HepG2 (cell line): ENCODE measurements around the gene RHBDL3. TPM values are rescaled to one million over a fixed set of nuclear protein-coding genes. Genes with fewer than 3 reads are reported as not detected.

Experiments used
- EZH2 ChIP-seq: conservative IDR thresholded peaks from 2 replicates; pipeline ENCODE4 v1.6.1; 2012; ENCODE audit warnings: mild to moderate bottlenecking, low read depth, low read length, moderate library complexity
- RBAK ChIP-seq: sonication (generic); formaldehyde crosslinking; IDR thresholded peaks from 2 replicates; pipeline ENCODE4 v1.5.1; 2020; ENCODE audit warnings: mild to moderate bottlenecking, missing genetic modification reagents
- REXO4 ChIP-seq: sonication (generic); formaldehyde crosslinking; IDR thresholded peaks from 2 replicates; pipeline ENCODE4 v1.8.0; 2022; ENCODE audit warnings: missing genetic modification reagents, mild to moderate bottlenecking, borderline replicate concordance
- ZNF121 ChIP-seq: sonication (generic); formaldehyde crosslinking; IDR thresholded peaks from 2 replicates; pipeline ENCODE4 v1.5.0; 2020; ENCODE audit warnings: mild to moderate bottlenecking, missing genetic modification reagents
- ZNF138 ChIP-seq: sonication (generic); formaldehyde crosslinking; IDR thresholded peaks from 2 replicates; pipeline ENCODE4 v1.5.0; 2020; ENCODE audit warnings: mild to moderate bottlenecking, low read depth, missing genetic modification reagents
- ZNF274 ChIP-seq: sonication (generic); formaldehyde crosslinking; IDR thresholded peaks from 2 replicates; pipeline ENCODE4 v1.5.1; 2020; ENCODE audit warnings: mild to moderate bottlenecking, missing genetic modification reagents
- ZNF292 ChIP-seq: sonication (generic); formaldehyde crosslinking; IDR thresholded peaks from 2 replicates; pipeline ENCODE4 v1.8.1; 2022; ENCODE audit warnings: mild to moderate bottlenecking, low read depth, missing genetic modification reagents, borderline replicate concordance
- ZNF30 ChIP-seq: sonication (generic); formaldehyde crosslinking; IDR thresholded peaks from 2 replicates; pipeline ENCODE4 v1.5.0; 2020; ENCODE audit warnings: mild to moderate bottlenecking, missing genetic modification reagents
- polyA plus RNA-seq, 8 experiments: library from polyadenylated mRNA; depleted of rRNA in 3 of 8; stranded (reverse) in 7 of 8; unstranded in 1 of 8; fragments of >200 nt; fragmentation: Illumina TruSeq in 4 of 8; extraction: Trizol in 4 of 8; gene quantifications; 2 replicates each; pipeline versions ENCODE4 v1.2.1 to v1.2.3, GENCODE V29; 2011 to 2016; ENCODE audit warnings: low read depth in 4 of 8, missing spikeins in 1 of 8, mixed read lengths in 1 of 8; ENCODE audit not compliant: insufficient read depth in 1 of 8
- total RNA-seq, 5 experiments: library from RNA; depleted of rRNA; stranded (reverse); fragments of >200 nt; fragmentation: Illumina TruSeq; extraction: Trizol; gene quantifications; 2 replicates each; pipeline ENCODE4 v1.2.3, GENCODE V29; 2016; ENCODE audit warnings: low read depth in 1 of 5
- TF ChIP-seq, protein P1 (sequence below): sonication (generic); formaldehyde crosslinking; IDR thresholded peaks from 2 replicates; pipeline ENCODE4 v1.5.1; 2020; ENCODE audit warnings: mild to moderate bottlenecking, missing genetic modification reagents, moderate library complexity
- TF ChIP-seq, protein P2 (sequence below): sonication (generic); formaldehyde crosslinking; IDR thresholded peaks from 2 replicates; pipeline ENCODE4 v1.8.0; 2022; ENCODE audit warnings: mild to moderate bottlenecking, missing genetic modification reagents, borderline replicate concordance
- TF ChIP-seq, protein P3 (sequence below): sonication (generic); formaldehyde crosslinking; IDR thresholded peaks from 2 replicates; pipeline ENCODE4 v1.8.1; 2022; ENCODE audit warnings: low read depth, mild to moderate bottlenecking, missing genetic modification reagents
- TF ChIP-seq, protein P4 (sequence below): sonication (generic); formaldehyde crosslinking; IDR thresholded peaks from 2 replicates; pipeline ENCODE4 v1.5.1; 2020; ENCODE audit warnings: missing genetic modification reagents, mild to moderate bottlenecking, borderline replicate concordance

RHBDL3 gene
- total and polyA plus RNA-seq, 2 of the 13 experiments (the other 11 are each of a cell fraction or from before 2014, with no cell fraction given) = 0.09 TPM; not detected in 1

DNA sequence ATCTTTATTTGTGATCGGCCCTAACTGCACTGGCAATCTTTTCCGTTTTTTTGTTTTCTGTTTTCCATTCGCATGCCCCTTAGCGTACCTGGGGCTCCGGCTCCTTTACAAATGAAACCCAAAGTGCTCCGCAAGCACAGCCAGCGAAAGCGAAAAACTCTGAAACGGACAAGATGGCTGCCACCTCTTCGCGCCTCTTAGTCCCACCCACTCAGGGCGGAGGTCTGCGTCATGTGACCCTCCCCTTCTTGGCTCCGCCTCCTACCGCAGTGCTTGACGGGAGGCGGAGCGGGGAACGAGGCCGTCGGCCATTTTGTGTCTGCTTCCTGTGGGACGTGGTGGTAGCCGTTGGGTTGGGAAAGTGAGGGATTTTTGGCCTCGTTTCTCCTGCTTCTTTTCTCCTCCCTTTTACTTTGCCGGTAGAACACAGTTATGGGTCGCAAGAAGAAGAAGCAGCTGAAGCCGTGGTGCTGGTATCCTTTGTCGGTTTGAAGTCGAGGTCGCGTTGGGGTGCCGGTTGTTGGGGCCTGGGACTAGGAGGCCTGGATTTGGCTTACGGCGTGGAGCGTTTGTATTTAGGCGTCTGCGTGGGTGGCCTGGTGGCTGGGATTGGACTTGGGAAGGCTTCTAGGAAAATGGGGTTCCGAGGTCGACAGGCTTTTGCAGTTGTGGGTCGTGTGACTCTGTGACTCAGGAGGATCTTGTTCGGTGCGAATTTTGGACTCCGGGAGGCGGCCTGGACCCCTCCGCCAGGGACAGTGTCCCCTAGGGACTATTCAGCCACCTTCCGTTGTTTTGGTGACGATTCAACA is 84.4 kb downstream of the RHBDL3 start, which contains the start of gene ZNF207 (continued):
- TF ChIP-seq, protein P1, sequence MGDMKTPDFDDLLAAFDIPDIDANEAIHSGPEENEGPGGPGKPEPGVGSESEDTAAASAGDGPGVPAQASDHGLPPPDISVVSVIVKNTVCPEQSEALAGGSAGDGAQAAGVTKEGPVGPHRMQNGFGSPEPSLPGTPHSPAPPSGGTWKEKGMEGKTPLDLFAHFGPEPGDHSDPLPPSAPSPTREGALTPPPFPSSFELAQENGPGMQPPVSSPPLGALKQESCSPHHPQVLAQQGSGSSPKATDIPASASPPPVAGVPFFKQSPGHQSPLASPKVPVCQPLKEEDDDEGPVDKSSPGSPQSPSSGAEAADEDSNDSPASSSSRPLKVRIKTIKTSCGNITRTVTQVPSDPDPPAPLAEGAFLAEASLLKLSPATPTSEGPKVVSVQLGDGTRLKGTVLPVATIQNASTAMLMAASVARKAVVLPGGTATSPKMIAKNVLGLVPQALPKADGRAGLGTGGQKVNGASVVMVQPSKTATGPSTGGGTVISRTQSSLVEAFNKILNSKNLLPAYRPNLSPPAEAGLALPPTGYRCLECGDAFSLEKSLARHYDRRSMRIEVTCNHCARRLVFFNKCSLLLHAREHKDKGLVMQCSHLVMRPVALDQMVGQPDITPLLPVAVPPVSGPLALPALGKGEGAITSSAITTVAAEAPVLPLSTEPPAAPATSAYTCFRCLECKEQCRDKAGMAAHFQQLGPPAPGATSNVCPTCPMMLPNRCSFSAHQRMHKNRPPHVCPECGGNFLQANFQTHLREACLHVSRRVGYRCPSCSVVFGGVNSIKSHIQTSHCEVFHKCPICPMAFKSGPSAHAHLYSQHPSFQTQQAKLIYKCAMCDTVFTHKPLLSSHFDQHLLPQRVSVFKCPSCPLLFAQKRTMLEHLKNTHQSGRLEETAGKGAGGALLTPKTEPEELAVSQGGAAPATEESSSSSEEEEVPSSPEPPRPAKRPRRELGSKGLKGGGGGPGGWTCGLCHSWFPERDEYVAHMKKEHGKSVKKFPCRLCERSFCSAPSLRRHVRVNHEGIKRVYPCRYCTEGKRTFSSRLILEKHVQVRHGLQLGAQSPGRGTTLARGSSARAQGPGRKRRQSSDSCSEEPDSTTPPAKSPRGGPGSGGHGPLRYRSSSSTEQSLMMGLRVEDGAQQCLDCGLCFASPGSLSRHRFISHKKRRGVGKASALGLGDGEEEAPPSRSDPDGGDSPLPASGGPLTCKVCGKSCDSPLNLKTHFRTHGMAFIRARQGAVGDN (CRISPR knock-in tag) = peak; percentile 82
- TF ChIP-seq ZNF121 (CRISPR knock-in tag) (no peak), ZNF292 (CRISPR knock-in tag) (no peak), RBAK (no peak), ZNF274 (CRISPR knock-in tag) (peak; percentile 77), EZH2 (no peak), REXO4 (CRISPR knock-in tag) (no peak), ZNF138 (CRISPR knock-in tag) (0 out of 2 replicates have a peak, but pooled peaks have one; percentile 75), ZNF30 (no peak)
- TF ChIP-seq, protein P2, sequence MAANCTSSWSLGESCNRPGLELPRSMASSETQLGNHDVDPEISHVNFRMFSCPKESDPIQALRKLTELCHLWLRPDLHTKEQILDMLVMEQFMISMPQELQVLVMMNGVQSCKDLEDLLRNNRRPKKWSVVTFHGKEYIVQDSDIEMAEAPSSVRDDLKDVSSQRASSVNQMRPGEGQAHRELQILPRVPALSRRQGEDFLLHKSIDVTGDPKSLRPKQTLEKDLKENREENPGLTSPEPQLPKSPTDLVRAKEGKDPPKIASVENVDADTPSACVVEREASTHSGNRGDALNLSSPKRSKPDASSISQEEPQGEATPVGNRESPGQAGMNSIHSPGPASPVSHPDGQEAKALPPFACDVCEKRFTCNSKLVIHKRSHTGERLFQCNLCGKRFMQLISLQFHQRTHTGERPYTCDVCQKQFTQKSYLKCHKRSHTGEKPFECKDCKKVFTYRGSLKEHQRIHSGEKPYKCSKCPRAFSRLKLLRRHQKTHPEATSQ (CRISPR knock-in tag) = no peak
- TF ChIP-seq, protein P3, sequence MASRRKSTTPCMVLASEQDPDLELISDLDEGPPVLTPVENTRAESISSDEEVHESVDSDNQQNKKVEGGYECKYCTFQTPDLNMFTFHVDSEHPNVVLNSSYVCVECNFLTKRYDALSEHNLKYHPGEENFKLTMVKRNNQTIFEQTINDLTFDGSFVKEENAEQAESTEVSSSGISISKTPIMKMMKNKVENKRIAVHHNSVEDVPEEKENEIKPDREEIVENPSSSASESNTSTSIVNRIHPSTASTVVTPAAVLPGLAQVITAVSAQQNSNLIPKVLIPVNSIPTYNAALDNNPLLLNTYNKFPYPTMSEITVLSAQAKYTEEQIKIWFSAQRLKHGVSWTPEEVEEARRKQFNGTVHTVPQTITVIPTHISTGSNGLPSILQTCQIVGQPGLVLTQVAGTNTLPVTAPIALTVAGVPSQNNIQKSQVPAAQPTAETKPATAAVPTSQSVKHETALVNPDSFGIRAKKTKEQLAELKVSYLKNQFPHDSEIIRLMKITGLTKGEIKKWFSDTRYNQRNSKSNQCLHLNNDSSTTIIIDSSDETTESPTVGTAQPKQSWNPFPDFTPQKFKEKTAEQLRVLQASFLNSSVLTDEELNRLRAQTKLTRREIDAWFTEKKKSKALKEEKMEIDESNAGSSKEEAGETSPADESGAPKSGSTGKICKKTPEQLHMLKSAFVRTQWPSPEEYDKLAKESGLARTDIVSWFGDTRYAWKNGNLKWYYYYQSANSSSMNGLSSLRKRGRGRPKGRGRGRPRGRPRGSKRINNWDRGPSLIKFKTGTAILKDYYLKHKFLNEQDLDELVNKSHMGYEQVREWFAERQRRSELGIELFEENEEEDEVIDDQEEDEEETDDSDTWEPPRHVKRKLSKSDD (CRISPR knock-in tag) = peak; percentile 81
- TF ChIP-seq, protein P4, sequence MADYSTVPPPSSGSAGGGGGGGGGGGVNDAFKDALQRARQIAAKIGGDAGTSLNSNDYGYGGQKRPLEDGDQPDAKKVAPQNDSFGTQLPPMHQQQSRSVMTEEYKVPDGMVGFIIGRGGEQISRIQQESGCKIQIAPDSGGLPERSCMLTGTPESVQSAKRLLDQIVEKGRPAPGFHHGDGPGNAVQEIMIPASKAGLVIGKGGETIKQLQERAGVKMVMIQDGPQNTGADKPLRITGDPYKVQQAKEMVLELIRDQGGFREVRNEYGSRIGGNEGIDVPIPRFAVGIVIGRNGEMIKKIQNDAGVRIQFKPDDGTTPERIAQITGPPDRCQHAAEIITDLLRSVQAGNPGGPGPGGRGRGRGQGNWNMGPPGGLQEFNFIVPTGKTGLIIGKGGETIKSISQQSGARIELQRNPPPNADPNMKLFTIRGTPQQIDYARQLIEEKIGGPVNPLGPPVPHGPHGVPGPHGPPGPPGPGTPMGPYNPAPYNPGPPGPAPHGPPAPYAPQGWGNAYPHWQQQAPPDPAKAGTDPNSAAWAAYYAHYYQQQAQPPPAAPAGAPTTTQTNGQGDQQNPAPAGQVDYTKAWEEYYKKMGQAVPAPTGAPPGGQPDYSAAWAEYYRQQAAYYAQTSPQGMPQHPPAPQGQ = no peak
